Coronary artery (tissue), 2 donors: ENCODE data around the gene TMEM242.

Source experiments
- DNase-seq: peaks from one replicate; pipeline ENCODE4 v3.0.0-alpha.2; 2017; ENCODE audit warnings: low spot score
- H3K27ac ChIP-seq, 2 donors: fragments of 200-600 bp; sonication (generic); one replicate each; pipeline ENCODE4 v1.5.1; 2016 to 2019
- H3K4me3 ChIP-seq: fragments of 200-600 bp; sonication (generic); 2 replicates; pipeline ENCODE4 v1.5.1; 2016; ENCODE audit warnings: mild to moderate bottlenecking, moderate library complexity
- CTCF ChIP-seq: fragments of 200-600 bp; sonication (generic); IDR thresholded peaks from one replicate; pipeline ENCODE4 v1.5.1; 2019; ENCODE audit warnings: antibody characterized with exemption

Gene TMEM242

GRCh38 chr6:157284738-157285421 lies 38.4 kb downstream of the TMEM242 start:
- Histone ChIP-seq H3K4me3 (no peak overlapping the region), H3K27ac (no peak overlapping the region)
- no peak for TF ChIP-seq CTCF
- no peak for DNase-seq

DNA sequence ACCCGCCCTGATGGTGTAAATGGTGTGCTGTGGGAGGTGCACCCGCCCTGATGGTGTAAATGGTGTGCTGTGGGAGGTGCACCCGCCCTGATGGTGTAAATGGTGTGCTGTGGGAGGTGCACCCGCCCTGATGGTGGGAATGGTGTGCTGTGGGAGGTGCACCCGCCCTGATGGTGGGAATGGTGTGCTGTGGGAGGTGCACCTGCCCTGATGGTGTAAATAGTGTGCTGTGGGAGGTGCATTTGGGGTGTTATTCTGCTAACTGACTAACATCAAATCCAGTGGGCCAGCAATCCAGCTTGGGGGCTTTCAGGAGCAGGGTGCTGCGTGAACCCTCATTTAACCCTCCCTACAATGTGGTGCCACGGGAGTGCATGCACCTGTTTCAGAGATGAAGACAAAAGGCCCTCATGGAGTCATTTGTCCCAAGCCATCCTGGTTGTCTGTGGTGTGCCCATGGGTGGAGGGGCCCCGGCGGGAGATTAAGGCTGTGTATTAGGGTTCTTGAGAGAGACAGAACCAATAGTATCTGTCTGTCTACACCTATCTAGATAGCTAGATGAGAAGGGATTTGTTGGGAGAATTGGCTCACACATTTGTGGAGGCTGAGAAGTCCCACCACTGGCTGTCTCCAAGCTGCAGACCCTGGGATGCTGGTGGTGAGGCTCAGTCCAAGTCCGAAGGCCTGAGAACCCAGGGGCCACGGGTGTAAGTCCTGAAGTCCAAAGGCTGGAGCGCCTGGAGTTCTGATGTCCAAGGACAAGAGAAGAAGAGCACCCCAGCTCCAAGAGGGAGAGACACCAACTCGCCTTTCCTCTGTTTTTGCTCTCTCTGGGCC lies 39.2 kb downstream of the TMEM242 start:
- no peak overlapping the region for H3K4me3 ChIP-seq
- H3K27ac ChIP-seq, result no peak overlapping the region
- DNase-seq, result no peak
- no peak for TF ChIP-seq CTCF

DNA sequence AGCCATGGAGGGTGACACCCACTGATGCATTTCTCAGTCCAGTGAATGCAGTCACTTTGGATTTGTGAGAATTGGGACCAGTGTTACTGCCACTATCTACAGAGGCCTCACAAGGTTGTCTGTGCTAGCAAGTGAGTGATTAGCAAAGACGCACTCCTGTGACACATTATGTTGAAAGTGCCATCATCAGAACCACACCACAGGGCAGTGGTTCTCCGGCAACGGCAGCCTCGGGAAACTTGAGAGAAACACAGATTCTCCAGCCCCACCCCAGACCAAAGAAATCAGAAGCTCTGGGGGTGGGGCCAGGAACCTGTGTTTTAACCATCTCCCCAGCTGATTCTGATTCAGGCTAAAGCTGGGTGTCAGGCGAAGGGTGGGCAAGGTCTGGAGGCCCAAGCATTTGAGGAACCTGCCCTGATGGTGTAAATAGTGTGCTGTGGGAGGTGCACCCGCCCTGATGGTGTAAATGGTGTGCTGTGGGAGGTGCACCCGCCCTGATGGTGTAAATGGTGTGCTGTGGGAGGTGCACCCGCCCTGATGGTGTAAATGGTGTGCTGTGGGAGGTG lies 39.9 kb downstream of the TMEM242 start:
- no peak for DNase-seq
- TF ChIP-seq CTCF, result no peak
- Histone ChIP-seq H3K4me3 (no peak overlapping the region), H3K27ac (no peak overlapping the region)

DNA sequence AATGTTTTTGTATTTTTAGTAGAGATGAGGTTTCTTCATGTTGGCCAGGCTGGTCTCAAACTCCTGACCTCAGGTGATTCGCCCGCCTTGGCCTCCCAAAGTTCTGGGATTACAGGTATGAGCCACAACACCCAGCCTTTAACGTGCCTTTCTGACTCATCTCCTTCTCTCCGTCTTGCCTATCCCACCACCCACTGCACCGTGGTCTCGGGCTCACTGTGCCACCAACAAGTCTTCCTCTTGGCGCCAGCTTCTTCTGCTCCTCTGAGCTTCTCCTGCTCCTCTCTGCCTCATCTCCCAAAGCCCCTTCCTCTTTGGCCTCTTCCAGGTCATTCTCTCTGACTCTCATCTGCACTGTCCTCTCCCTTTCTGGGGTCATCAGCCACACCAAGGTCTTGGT lies 41.0 kb downstream of the TMEM242 start:
- no peak overlapping the region for H3K27ac ChIP-seq
- no peak for TF ChIP-seq CTCF
- DNase-seq, result no peak
- no peak overlapping the region for H3K4me3 ChIP-seq

GRCh38 chr6:157281570-157281969 lies 41.7 kb downstream of the TMEM242 start:
- no peak for DNase-seq
- no peak overlapping the region for H3K4me3 ChIP-seq
- H3K27ac ChIP-seq, result no peak overlapping the region
- TF ChIP-seq CTCF, result peak; percentile 23

DNA sequence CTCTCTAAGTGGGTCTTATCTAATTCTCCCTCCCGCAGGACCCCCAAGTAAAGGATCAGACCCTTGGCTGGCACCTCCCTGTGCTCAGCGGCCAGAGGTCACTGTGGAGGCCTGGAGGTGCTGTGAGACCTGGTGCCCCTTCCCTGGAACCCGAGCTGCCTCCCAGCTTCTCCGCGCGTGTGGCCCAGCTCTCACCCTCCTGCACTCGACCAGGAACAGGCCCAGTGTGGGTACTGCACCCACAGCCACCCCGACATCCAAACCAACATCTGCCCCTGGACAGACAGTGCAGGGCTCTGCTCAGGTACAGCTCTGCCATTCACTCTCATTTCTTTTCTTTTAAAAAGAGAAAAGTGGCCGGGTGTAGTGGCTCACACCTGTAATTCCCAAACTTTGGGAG lies 42.4 kb downstream of the TMEM242 start:
- no peak overlapping the region for H3K4me3 ChIP-seq
- H3K27ac ChIP-seq, result no peak overlapping the region
- TF ChIP-seq CTCF, result no peak
- DNase-seq, result no peak
